GM18870 (cell line): ENCODE results near the gene CHRD.

ENCODE experiments used
- ATAC-seq: cut with Tn5 transposase; IDR thresholded peaks from one replicate; pipeline ENCODE4 v1.9.1; 2021; ENCODE audit warnings: moderate library complexity; ENCODE audit not compliant: unreplicated experiment

The CHRD gene

DNA sequence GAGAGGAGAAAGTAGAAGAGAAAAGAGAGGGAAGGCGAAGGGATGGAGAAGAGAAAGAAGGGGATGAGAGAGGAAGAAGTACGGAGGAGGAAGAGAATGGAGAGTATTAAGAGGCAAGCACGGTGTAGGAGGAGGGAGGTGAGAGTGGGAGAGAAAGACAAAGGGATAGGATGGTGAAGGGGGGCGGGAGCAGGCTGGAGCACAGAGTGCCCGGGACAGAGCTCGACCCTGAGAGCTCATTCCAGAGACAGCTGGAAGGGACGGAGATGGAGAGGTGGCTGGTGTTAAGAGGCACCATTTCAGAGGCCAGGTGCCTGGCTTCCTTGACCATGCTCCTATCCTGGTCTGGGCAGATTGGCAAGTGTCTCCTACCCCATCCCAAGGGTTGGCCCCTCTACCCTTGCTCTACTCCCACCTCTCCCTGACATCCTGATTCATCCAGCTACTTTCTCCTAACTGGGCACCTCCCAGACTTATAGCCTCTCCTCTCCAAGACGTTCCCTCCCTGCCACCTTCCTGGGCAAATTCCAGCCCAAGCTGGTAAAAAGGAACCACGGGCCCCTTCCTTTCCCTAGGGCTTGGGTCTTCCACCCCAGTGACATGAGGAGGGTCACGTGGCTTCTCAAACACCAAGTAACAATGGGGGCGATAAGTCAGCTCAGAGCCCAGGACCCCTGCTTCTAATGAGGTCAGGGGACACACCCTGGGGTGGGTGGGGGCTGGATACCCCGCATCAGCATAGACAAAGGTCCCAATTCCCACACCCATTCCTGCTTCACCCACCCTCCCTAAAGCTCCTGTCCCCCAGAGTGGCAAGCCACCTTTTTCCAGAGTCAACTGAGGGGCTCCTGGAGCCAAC lies 19.6 kb upstream of the CHRD start:
- no peak for ATAC-seq

DNA sequence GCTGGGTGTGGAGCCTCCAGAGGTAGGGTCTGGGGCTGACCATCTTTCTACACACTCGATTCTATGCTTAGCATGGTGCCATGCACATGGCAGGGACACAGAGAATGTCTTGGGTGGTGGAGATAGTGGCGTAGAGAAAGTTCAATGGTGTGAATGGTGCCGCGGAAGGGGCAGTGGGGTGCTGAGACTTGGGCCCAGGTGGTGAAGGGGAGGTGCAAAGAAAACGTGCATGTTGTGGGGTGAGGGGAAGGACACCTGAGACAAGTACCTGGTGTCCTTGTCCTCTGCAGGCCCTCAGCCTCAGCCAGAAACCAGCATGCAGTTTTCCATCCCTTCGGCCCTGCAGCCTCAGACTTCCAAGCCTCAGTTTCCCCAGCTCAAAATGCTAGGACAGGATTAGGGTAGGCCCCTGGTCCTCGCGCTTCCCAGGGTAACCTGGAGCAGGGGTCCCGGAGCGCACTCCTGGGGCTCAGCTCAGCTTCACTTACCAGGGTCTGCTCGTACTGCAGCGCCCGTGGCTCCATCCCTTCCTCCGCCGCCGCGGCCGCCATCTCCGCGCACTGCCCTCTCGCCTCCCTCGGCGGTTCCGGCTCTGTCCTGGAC lies 18.8 kb upstream of the CHRD start:
- no peak for ATAC-seq

DNA sequence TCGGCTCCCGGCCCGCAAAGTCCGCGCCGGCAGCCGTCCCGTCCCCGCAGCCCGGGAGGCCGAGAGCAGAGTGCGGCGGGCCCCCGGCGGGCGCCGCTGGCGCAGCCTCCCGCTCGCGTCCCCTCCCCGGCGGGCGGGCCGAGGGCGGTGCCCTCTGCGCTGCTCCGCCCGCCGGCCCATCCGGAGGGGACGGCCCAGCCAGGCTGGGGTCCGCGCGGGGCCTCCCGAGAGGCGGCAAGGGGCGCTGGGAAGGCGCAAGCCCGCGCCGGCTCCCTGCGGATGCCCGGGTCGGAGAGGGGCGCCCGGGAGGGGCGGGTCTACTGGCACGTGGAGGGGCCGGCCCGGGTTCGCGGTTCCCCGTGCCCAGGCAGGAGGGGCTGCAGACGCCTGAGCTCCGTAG lies 18.3 kb upstream of the CHRD start, which contains the start of the genes CLCN2 and POLR2H:
Gene CLCN2, minus strand, starts transcription at position 74 of the 400 bp plus-strand sequence. CDS start 126 bp downstream, outside the sequence.
Gene POLR2H, plus strand, starts transcription at position 179 of the 400 bp plus-strand sequence. CDS start 1,783 bp downstream, outside the sequence.
- no peak for ATAC-seq

DNA sequence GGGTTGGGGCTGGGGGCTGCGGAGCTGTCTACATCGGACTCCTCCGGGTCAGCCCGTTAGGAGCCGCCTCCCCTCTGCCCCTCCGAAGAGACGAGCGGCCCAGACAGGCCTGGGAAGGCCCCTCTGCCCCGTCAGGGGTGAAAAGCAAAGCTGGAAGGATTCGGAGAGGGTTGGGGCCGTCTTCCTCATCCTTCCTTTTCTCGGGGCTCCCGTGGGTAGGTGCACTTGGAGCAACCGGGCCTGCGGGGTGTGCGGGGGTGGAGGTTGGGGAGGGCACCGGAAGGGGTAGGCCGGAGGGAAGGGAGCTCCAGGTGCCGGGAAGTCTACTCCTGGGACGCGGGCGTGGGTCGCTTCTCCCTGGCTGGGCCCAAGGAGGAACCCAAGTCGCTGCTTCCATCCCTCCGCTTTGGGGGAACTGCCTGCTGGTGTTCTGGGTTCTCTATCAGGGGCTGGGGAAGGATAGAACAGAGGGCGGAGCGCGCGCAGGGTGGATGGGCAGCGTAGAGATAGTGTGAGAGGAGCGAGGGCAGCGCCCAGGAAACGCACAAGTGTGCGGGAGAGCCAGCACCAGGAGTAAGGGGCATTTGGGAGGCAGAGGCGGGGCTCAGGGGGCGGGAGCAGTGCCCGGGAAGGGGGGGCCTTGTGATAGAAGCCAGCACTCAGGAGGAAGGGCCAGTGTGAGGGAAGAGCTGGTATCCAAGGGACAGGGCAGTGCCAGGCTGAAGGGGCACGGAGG lies 17.8 kb upstream of the CHRD start:
- ATAC-seq, result no peak

DNA sequence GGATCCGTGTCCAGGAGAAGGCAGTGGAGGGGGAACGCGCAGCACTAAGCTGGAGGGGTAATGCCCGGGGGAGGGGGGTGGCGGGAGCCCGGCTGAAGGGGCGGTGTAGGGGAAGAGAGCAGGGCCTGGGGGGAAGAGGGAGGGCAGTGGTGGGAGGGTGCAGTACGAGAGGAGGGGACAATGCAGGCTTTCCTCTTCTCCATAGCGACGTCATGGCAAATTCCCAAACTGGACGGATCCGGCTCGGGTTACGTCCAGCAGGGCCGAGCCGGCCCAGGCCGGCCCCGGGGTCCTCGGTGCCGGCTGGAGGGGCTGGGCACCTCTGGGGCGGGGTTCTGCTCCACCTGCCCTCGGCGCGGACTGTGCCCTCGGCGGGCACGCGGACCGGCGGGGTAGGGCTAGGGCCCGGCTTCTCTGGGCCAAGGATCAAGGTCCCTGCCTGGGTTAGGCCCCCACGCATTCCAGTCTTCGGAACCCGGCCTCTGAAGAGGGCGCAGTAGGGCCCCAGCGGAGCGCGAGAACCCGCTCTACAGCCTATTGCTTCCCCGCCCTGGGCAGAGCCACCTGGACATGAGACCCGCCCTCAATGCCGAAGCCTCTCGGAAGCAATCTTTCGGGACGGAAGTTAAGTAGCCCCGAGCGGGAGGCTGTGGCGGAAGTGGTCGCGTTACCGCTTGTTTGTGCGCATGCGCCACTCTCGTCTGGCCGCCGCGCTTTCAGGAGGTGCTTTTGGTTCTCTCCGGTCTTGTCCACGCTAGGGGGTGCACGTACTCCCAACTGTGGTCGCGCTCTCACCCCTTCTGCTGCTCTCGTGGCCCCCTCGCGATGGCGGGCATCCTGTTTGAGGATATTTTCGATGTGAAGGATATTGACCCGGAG lies 16.9 kb upstream of the CHRD start:
- ATAC-seq, result peak; percentile 88

DNA sequence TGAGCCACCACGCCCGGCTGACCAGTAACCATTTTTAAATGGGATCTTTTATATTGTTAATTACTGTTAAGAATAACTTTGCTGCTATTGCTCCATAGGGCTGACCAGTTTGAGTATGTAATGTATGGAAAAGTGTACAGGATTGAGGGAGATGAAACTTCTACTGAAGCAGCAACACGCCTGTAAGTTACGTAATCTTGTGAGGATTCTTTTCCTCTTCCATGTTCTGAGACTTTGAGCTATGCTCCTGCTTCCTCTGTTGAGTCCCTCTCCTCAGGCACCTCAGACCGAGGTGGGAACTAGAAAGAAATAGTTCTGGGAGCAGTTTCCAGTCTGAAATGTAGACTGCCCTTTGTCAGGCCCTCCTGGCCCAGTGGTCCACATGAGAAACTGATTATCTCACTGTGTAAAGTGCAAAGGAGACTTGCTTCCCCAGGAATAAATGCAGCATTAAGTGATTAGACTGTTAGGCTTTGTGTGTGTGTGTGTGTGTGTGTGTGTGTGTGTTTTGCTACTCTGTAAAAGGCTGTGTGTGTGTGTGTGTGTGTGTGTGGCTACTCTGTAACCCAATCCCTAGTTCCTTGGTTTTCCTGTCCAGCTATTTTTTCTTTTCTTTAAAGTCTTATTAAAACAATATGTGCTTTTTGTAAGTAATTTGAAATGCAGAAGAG lies 13.1 kb upstream of the CHRD start:
- ATAC-seq, result no peak

DNA sequence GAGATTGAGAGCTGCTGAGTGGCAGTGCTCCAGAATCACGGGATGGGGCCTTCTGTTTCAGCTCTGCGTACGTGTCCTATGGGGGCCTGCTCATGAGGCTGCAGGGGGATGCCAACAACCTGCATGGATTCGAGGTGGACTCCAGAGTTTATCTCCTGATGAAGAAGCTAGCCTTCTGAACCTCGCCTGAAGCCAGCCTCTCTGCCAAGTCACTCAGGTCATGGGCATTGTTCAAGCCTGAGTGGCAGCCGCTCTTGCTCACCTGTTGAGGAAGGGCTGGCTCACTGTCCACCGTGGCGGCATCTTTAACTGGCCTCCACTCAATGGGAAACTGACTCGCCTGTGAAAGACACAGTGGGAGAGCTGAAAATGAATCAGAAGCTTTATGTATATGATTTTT lies 11.7 kb upstream of the CHRD start:
- no peak for ATAC-seq

DNA sequence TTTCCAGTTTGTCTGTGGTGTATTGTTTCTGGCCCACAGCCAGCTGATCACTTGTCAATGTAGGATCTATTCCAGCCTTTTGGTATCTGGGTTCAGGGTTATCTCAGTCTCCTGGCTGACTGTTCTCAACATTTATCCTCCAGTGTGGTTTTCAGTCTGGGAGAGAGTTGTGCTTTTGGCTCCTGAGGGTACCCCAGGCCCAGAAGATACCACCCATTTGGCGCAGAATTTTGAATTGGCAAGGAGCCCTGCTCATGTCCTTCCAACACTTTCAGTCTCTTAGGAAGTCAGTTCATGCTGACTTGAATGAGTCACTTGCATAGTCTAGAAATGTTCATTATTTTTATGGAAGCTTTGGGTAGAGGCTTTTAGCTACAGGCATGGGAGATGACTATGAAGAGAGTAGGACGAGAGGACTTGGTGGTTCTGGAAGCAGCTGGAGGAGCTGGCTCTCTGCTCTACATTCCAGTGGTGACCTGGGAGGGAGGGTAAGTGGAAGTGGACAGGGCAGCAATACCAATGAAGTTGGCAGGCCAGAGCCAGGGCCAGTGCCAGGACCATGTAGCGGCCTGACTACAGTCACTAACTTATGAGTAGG lies 11.2 kb upstream of the CHRD start:
- no peak for ATAC-seq

DNA sequence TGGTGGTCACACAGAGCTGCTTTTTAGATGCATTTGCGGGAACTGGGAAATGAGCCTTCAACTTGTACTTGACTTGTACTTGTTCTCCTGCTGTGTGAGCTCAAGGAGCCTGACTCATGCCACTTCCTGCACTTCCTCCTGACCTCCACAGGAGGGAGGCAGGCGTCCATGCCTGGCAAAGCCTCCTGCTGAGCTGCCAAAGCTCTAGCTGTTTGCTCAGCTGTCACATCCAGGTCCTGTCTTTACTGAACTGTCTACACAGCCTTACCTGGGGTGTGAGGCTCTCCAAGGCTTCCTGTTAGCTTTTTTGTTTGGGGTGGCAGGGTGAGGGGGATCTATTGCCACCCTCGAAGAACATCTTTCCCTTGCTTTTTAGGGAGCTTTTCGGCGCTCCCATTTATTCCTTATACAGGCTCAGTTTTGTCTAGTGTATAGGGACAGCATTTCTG lies 8.3 kb upstream of the CHRD start:
- no peak for ATAC-seq

DNA sequence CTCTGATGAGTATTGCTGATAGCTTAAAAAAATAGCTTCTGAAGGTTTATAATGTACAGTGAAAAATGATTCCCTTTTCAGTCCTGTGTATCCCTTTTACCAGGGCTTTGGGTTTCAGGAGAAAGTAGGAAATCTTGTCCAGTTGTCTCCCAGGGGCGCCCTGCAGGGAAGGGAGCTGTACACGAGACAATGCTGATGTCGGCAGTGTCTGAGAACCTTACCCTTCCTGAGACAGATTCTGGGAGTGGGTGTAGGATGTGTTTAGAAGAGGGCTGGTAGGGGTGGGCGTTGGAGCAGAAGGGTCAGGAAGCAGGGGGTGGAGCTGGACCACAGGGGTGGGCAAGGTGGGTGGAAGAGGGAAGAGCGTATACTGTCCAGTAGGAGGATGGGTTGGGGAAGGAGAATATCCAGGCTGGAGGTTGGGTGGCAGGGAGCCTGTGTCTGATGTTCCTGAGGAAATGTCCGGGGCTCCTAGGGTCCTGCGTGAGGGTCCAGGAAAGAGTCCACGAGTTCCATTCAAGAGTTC lies 7.5 kb upstream of the CHRD start:
- no peak for ATAC-seq

DNA sequence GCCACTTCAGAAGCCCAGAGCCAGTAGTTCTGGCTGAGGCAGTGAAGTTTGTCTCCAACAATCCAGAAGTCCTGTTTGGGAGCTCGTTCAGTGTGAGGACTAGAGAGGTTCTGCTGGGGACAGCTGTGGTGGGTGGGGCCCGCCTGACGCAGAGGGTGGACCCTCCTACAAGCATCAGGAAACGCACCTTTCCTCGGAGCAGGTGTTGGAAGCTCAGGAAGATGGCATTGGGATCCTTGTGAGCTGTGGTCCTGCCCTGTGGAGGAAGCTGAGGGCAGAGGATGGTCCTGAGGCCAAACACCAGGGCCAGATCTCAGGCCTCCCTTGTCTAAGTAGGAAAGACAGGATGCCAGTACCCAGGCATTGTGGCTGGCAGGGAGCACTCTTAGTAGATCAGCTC lies 6.9 kb upstream of the CHRD start:
- no peak for ATAC-seq

DNA sequence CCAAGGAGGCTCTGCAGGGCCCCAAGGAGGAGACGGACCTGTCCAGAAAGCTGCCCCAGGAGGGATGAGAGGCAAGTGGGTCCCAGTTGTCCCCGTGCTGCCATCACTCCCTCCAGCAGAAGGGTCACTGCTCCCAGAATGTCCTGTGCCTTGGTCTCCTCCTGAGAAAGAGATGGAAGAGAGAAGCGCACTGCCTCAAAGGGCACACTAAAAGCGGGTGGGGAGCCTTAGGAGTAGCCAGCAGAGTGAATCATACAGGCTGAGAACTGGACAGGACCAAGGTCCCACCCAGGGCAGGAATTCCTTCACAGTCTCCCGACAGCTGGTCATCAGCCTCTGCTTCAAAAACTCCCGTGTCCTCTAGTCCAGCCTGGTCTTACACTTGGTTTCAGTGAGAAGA lies 6.4 kb upstream of the CHRD start:
- no peak for ATAC-seq

DNA sequence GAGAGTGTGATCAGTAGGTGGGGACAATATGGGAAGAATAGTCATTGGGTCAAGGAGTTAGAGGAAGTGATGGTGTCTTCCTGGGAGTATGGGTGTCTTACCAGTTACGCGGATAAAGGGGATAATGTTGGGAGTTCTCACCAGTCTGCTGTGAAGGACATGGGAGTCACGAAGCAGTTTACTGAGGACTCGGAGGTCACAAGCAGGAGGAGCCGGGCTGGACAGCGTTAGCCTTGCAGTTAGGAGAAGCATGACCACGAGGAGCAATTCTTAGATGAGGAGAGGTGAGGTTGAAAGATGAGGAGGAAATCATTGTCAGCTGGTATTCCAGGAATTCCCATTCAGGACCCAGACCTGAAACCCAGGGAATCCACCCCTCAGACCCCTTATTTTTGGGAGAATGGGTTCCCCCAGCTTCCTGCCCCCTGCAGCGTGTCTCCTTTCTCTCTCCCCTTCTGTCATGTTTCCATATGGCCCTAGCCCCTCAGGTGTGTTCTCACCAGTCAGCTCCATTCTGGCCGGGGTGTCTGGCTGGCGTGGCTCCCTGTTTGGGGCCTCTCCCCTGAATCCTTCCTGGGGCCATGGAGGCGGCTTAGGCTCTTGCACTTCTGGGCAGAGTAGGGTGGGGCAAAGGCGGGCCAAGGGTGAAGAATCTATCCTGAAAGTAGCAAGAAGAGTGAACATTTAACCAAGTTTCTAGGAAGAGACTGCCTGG lies 4.0 kb upstream of the CHRD start:
- ATAC-seq, result no peak

DNA sequence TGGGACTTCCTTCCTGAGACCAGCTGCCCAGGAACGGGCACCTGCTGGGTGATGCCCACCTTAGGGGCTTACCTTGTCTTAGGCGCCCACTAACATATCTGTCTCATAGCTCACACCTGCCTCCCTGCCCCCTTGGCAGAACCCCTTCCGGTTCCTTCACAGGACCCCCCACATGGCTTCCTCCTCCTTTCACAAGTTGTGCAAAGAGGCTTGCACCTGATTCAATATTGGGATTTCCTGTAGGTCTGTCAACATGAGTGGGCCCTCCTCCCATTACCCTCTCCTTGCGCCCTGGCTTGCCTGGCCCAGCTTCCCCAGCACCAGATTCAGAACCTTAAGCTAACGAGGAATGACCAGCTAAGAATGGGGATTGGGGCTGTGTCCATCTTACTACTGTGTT lies 2.5 kb upstream of the CHRD start:
- no peak for ATAC-seq

DNA sequence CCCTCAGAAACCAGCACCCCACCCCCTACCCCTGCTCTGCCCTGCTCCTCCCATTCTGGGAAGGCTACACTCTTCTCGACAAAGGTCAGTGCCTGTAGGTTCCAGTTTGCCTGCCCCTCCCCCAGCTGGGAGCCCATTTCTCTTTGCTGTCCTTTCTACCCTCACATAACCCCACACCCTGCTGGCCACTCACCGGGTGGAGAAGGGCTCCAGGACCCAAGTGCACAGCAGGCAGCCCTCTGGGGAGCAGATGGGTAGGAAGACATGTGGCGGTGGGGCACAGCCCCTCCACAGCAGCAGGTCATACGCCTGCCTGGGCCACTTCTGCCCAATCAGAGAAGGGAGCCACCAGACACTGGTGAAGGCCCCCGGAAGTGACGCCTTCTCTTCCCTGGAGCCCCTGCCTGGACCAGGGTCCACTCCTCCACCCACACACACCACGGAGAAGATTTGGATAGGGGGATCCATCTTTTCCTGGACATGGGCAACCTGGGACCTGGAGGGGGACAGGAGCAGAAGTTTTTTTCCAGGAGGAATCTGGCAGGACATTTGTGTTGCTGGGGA lies 1.9 kb upstream of the CHRD start, which contains the start of gene THPO:
Gene THPO, minus strand, starts transcription at position 326 of the 564 bp plus-strand sequence. CDS start 1,948 bp downstream, outside the sequence.
- no peak for ATAC-seq

DNA sequence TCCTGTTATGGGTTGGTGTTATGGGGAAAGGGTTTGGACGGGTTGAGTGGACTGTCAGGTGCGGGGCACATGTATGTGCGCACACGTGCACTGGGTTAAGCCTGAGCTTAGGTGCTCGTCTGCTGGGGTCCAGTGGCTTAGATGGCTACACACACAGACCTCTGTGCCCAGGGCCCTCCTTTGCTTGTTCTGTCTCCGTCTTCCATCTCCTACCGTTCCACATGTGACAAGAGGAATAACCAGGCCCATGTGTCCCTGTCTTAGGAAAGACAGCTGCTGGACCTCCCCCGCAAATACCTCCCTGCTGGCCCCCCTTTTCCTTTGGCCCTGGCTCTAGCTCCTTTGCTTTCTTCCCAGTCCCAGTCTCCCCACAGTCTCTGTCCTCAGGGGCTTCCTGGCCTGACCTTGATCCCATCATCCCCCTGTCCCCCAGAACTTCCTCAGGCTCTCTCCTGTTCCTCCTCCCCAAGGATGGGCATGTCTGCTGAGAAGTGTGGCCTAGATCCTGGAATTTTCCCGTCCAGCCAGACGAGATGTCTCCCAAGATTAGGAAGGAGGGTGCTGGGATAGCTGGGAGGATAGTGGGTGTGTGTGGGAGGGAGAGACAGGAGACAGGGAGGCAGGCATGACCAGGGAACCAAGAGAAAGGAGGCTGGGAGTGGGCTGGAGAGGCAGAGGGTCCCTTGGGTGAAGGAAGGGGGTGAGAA lies 1.1 kb upstream of the CHRD start:
- ATAC-seq, result no peak

DNA sequence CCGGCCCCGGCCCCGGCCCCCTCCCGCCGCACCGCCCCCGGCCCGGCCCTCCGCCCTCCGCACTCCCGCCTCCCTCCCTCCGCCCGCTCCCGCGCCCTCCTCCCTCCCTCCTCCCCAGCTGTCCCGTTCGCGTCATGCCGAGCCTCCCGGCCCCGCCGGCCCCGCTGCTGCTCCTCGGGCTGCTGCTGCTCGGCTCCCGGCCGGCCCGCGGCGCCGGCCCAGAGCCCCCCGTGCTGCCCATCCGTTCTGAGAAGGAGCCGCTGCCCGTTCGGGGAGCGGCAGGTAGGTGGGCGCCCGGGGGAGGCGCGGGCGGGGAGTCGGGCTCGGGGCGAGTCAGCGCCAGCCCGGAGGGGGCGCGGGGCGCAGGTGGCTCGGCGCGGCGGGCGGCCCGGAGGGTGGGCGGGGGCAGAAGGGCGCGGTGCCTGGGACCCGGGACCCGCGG lies 352 bp downstream of the CHRD start:
- ATAC-seq, result no peak
